H1 (cell line): ENCODE data around the gene ERC1. TPM values are rescaled to one million over a fixed set of nuclear protein-coding genes. Genes with fewer than 3 reads are reported as not detected.

Experiments used
- CTCF ChIA-PET: fragments of 300-600 bp; sonication (Branson Sonifier 250); formaldehyde crosslinking; loops from one replicate; lab custom pipeline; 2021; ENCODE audit not compliant: partially characterized antibody; lab: Charles Lee
- POLR2A ChIA-PET: fragments of 300-600 bp; sonication (Branson Sonifier 250); formaldehyde crosslinking; loops from one replicate; lab custom pipeline; 2021; ENCODE audit warnings: inconsistent platforms; ENCODE audit not compliant: partially characterized antibody; lab: Charles Lee
- DNase-seq, 2 experiments: peaks; one replicate each; pipeline versions ENCODE4 v3.0.0 to v3.0.0-alpha.2; 2010 to 2022; ENCODE audit warnings: low spot score in 2 of 2, low read depth in 1 of 2, mixed read lengths in 1 of 2
- FAIRE-seq: peaks from 2 replicates; lab custom pipeline; 2011; peaks lifted over from hg19 to GRCh38; lab: Jason Lieb, UNC
- H2AFZ ChIP-seq: 2 replicates; pipeline ENCODE4 v1.8.1; 2012; ENCODE audit warnings: low read length, inconsistent platforms
- H2AK5ac ChIP-seq: 2 replicates; pipeline ENCODE4 v1.6.1; 2013; ENCODE audit warnings: low read depth, low read length
- H2BK120ac ChIP-seq: replicated peaks from 2 replicates; pipeline ENCODE3; 2013; ENCODE audit warnings: low read depth, low read length, inconsistent platforms
- H2BK12ac ChIP-seq: 2 replicates; pipeline ENCODE4 v1.6.1; 2013; ENCODE audit warnings: low read depth, low read length
- H2BK15ac ChIP-seq: 2 replicates; pipeline ENCODE4 v1.6.1; 2013; ENCODE audit warnings: low read length
- H2BK20ac ChIP-seq: 2 replicates; pipeline ENCODE4 v1.6.1; 2013; ENCODE audit warnings: low read length
- H2BK5ac ChIP-seq: 2 replicates; pipeline ENCODE4 v1.6.1; 2013; ENCODE audit warnings: low read depth, low read length
- H3K14ac ChIP-seq: 2 replicates; pipeline ENCODE4 v1.6.1; 2013; ENCODE audit warnings: inconsistent platforms; ENCODE audit not compliant: insufficient read length
- H3K18ac ChIP-seq: 2 replicates; pipeline ENCODE4 v1.6.1; 2013; ENCODE audit warnings: low read length; ENCODE audit errors: extremely low read depth
- H3K23ac ChIP-seq: 2 replicates; pipeline ENCODE4 v1.6.1; 2013; ENCODE audit warnings: inconsistent platforms; ENCODE audit not compliant: insufficient read length
- H3K23me2 ChIP-seq: 2 replicates; pipeline ENCODE4 v1.6.1; 2013; ENCODE audit warnings: low read depth, low read length
- H3K27ac ChIP-seq: 2 replicates; pipeline ENCODE4 v1.6.1; 2011; ENCODE audit warnings: low read depth, low read length, inconsistent platforms
- H3K27me3 ChIP-seq, 4 experiments: replicated peaks in 1 of 4; 1 replicate in 1 of 4; 2 replicates in 3 of 4; pipeline versions ENCODE4 v1.6.1 to v1.8.1; 2011 to 2013; ENCODE audit warnings: low read length in 3 of 4, mild to moderate bottlenecking in 3 of 4, inconsistent platforms in 2 of 4, mixed read lengths in 2 of 4, moderate library complexity in 1 of 4; ENCODE audit not compliant: control insufficient read depth in 3 of 4, insufficient read depth in 3 of 4; ENCODE audit errors: extremely low read depth in 1 of 4
- H3K36me3 ChIP-seq, 4 experiments: 2 replicates each; pipeline versions ENCODE4 v1.6.1 to v1.8.1; 2011 to 2013; ENCODE audit warnings: mild to moderate bottlenecking in 4 of 4, low read length in 3 of 4, moderate library complexity in 2 of 4, control low read depth in 1 of 4, inconsistent platforms in 1 of 4; ENCODE audit not compliant: insufficient read depth in 4 of 4, control insufficient read depth in 2 of 4
- H3K4ac ChIP-seq: replicated peaks from 2 replicates; pipeline ENCODE3; 2013; ENCODE audit warnings: low read length, low read depth, mixed read lengths, inconsistent platforms; ENCODE audit not compliant: insufficient read length
- H3K4me1 ChIP-seq, 4 experiments: replicated peaks in 1 of 4; 1 replicate in 1 of 4; 2 replicates in 3 of 4; pipeline versions ENCODE4 v1.6.1 to v1.8.1; 2011 to 2013; ENCODE audit warnings: low read length in 3 of 4, inconsistent platforms in 2 of 4, mixed read lengths in 1 of 4; ENCODE audit not compliant: insufficient read depth in 4 of 4, control insufficient read depth in 3 of 4
- H3K4me2 ChIP-seq, 2 experiments: 2 replicates each; pipeline versions ENCODE4 v1.6.1 to v1.8.1; 2011 to 2013; ENCODE audit warnings: low read depth in 2 of 2, low read length in 2 of 2, control low read depth in 1 of 2, inconsistent platforms in 1 of 2, mild to moderate bottlenecking in 1 of 2; ENCODE audit not compliant: insufficient read depth in 1 of 2
- H3K4me3 ChIP-seq, 4 experiments: fragments of 200-600, 300-600 bp in 1 of 4; sonication (generic), shearing (Covaris generic), sonication (Bioruptor Twin) in 1 of 4; 2 replicates each; pipeline versions ENCODE4 v1.5.1 to v1.8.1; 2011 to 2016; ENCODE audit warnings: low read length in 4 of 4, low read depth in 3 of 4, control low read depth in 2 of 4, inconsistent platforms in 2 of 4, mild to moderate bottlenecking in 2 of 4, mixed read lengths in 1 of 4, moderate library complexity in 1 of 4; ENCODE audit not compliant: insufficient read depth in 2 of 4; ENCODE audit errors: extremely low read depth in 1 of 4
- H3K56ac ChIP-seq: replicated peaks from 2 replicates; pipeline ENCODE3; 2013; ENCODE audit warnings: low read depth, mild to moderate bottlenecking, mixed read lengths, low read length, inconsistent platforms; ENCODE audit not compliant: insufficient read length
- H3K79me1 ChIP-seq: 2 replicates; pipeline ENCODE4 v1.6.1; 2013; ENCODE audit warnings: low read depth, low read length, control low read depth
- H3K79me2 ChIP-seq, 2 experiments: 2 replicates each; pipeline versions ENCODE4 v1.6.1 to v1.8.1; 2012 to 2013; ENCODE audit warnings: low read length in 2 of 2, mild to moderate bottlenecking in 2 of 2, inconsistent platforms in 1 of 2; ENCODE audit not compliant: insufficient read depth in 2 of 2, control insufficient read depth in 1 of 2
- H3K9ac ChIP-seq, 4 experiments: replicated peaks in 1 of 4; 1 replicate in 1 of 4; 2 replicates in 3 of 4; pipeline versions ENCODE4 v1.6.1 to v1.8.1; 2011 to 2013; ENCODE audit warnings: low read depth in 3 of 4, low read length in 3 of 4, control low read depth in 2 of 4, mild to moderate bottlenecking in 2 of 4, moderate library complexity in 2 of 4, inconsistent platforms in 1 of 4; ENCODE audit errors: extremely low read depth in 1 of 4
- H3K9me3 ChIP-seq, 2 experiments: 2 replicates each; pipeline versions ENCODE4 v1.6.1 to v1.8.1; 2012 to 2013; ENCODE audit warnings: mild to moderate bottlenecking in 2 of 2, moderate library complexity in 2 of 2, control low read depth in 1 of 2, inconsistent platforms in 1 of 2, low read depth in 1 of 2, low read length in 1 of 2, mixed read lengths in 1 of 2; ENCODE audit not compliant: insufficient read depth in 2 of 2
- H4K20me1 ChIP-seq, 2 experiments: replicated peaks in 1 of 2; 2 replicates each; pipeline versions ENCODE3 to v1.8.1; 2011 to 2013; ENCODE audit warnings: inconsistent platforms in 2 of 2, low read length in 2 of 2, mild to moderate bottlenecking in 1 of 2; ENCODE audit not compliant: insufficient read depth in 2 of 2, control insufficient read depth in 1 of 2
- H4K5ac ChIP-seq: 2 replicates; pipeline ENCODE4 v1.6.1; 2013; ENCODE audit warnings: low read length, low read depth, mixed read lengths, inconsistent platforms; ENCODE audit not compliant: insufficient read length
- H4K8ac ChIP-seq: 2 replicates; pipeline ENCODE4 v1.8.0; 2013; ENCODE audit warnings: mild to moderate bottlenecking, moderate library complexity, low read length, inconsistent platforms; ENCODE audit not compliant: insufficient read depth; ENCODE audit errors: extremely low read depth
- H4K91ac ChIP-seq: replicated peaks from 2 replicates; pipeline ENCODE3; 2013; ENCODE audit warnings: low read length, mixed read lengths, inconsistent platforms; ENCODE audit not compliant: insufficient read length
- CHD1 ChIP-seq: IDR thresholded peaks from 2 replicates; pipeline ENCODE4 v1.6.1; 2012; ENCODE audit warnings: low read depth, low read length, improper control_type of control experiment
- HDAC6 ChIP-seq: IDR thresholded peaks from one replicate; pipeline ENCODE4 v1.7.1; 2012; ENCODE audit warnings: low read depth, mild to moderate bottlenecking, inconsistent platforms, low read length, moderate library complexity
- SRF ChIP-seq: IDR thresholded peaks from 2 replicates; pipeline ENCODE4 v1.6.1; 2011; ENCODE audit warnings: mild to moderate bottlenecking, low read depth, low read length, moderate library complexity
- SUZ12 ChIP-seq: fragments of 200-600 bp; sonication (generic); IDR thresholded peaks from 2 replicates; pipeline ENCODE4 v1.6.1; 2012; ENCODE audit warnings: mild to moderate bottlenecking, inconsistent platforms, low read length, moderate library complexity, mixed read lengths
- TAF7 ChIP-seq: optimal IDR thresholded peaks from 2 replicates; pipeline ENCODE3; 2011; ENCODE audit warnings: low read depth, mild to moderate bottlenecking, inconsistent platforms, low read length, moderate library complexity, borderline replicate concordance
- TCF12 ChIP-seq: IDR thresholded peaks from 2 replicates; pipeline ENCODE4 v1.6.1; 2011; ENCODE audit warnings: low read depth, mild to moderate bottlenecking, low read length
- WGBS, 2 experiments: shearing (Covaris generic) in 1 of 2; methylation state at CpG; one replicate each; pipeline versions ENCODE4 v1.1.6 to v1.1.7; 2013 to 2015; ENCODE audit warnings: low lambda C conversion rate in 2 of 2, mixed read lengths in 2 of 2, inconsistent platforms in 1 of 2, low coverage in 1 of 2, missing lambda C conversion rate in 1 of 2; ENCODE audit not compliant: insufficient replicate concordance in 2 of 2, insufficient coverage in 1 of 2, insufficient read length in 1 of 2; ENCODE audit errors: extremely low coverage in 1 of 2, missing lambda C conversion rate in 1 of 2; 5-methylcytosine and 5-hydroxymethylcytosine counted together
- polyA plus RNA-seq, 7 experiments: library from polyadenylated mRNA; depleted of rRNA in 3 of 7; stranded (reverse) in 5 of 7; unstranded in 2 of 7; fragments of >200 nt in 5 of 7; fragments of 200-250 nt in 2 of 7; gene quantifications; 1 replicate in 5 of 7; 2 replicates in 1 of 7; 4 replicates in 1 of 7; pipeline versions ENCODE4 v1.2.1 to v1.2.3, GENCODE V29; 2011 to 2013; ENCODE audit warnings: missing spikeins in 2 of 7, mixed read lengths in 2 of 7
- total RNA-seq: library from RNA; stranded (reverse); fragmentation: NEBNext Ultra II Directional; extraction: Animal tissue kit (Norgen Biotek cat#: 25700); gene quantifications from 2 replicates; pipeline ENCODE4 v1.2.1, GENCODE V29; 2021
- TF ChIP-seq, protein P1 (sequence below): IDR thresholded peaks from 2 replicates; pipeline ENCODE4 v1.6.1; 2011; ENCODE audit warnings: low read depth, mild to moderate bottlenecking, low read length; ENCODE audit not compliant: insufficient read depth

Gene ERC1
- total and polyA plus RNA-seq, 2 of the 8 experiments (the other 6 are each of a cell fraction or from before 2014, with no cell fraction given), result 7.8 to 45.7 TPM

DNA sequence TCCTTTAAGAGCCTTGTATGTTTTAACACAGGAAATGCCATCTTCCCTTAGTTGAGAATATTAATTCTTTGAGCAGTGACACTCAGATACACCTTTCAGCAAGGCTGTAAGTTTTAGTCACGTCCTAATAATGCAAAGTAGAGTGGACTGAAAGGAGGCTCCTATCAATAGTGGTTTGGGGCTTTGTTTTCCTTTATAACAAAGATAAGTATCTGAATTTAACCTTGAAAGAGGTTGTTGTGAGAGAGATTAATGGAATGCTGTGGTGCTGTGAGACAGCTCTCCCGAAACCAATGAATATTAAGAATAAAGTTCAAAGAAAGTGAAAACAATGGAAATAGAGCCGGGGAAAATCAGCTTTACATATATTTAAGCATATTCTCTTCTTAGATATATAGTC is 259.6 kb downstream of the ERC1 start:
- no peak for FAIRE-seq
- H2BK15ac ChIP-seq, result no peak overlapping the region
- H3K27me3 ChIP-seq, result no peaks in the 10 kb centered on the region
- no peak overlapping the region for H3K14ac ChIP-seq
- no peak overlapping the region for H3K56ac ChIP-seq
- no peak overlapping the region for H2BK120ac ChIP-seq
- H3K9me3 ChIP-seq, result no peaks in the 10 kb centered on the region
- CTCF ChIA-PET, result interaction anchor here (0.6 to 1.5 kb wide), 4 partner anchors 8 to 127 kb away, joined by 3 read pairs; no protein-coding TSS in a partner anchor
- H3K36me3 ChIP-seq, result no peaks in the 10 kb centered on the region
- H4K20me1 ChIP-seq, result no peaks in the 10 kb centered on the region
- no peak overlapping the region for H2BK5ac ChIP-seq
- no peak overlapping the region for H2AFZ ChIP-seq
- H3K23me2 ChIP-seq, result no peaks in the 10 kb centered on the region
- H3K18ac ChIP-seq, result no peak overlapping the region
- peaks cover 0 to 5% (median 3%) of the 10 kb centered on the region in 4 experiments; a peak in 4 of 7 replicates for H3K4me1 ChIP-seq
- WGBS, 2 experiments, result 49% methylated on average over 3 of the region's 3 CpGs; no CpG with 5 or more reads in 1 of the 2 experiments
- no peak overlapping the region for H4K91ac ChIP-seq
- H3K23ac ChIP-seq, result no peak overlapping the region
- POLR2A ChIA-PET, result interaction anchor here (0.5 kb wide), 1 partner anchor 179 kb away, joined by 3 read pairs; no protein-coding TSS in a partner anchor
- no peaks in the 10 kb centered on the region for H3K79me2 ChIP-seq
- H3K79me1 ChIP-seq, result no peaks in the 10 kb centered on the region
- no peak overlapping the region for H2BK12ac ChIP-seq
- DNase-seq, result no peak
- H4K5ac ChIP-seq, result no peak overlapping the region
- no peak overlapping the region for H2BK20ac ChIP-seq
- no peak for TF ChIP-seq SRF
- TF ChIP-seq, protein P1, sequence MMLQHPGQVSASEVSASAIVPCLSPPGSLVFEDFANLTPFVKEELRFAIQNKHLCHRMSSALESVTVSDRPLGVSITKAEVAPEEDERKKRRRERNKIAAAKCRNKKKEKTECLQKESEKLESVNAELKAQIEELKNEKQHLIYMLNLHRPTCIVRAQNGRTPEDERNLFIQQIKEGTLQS, result no peak
- TF ChIP-seq SUZ12, result no peak
- TF ChIP-seq TAF7, result no peak
- no peak for TF ChIP-seq HDAC6
- no peak for TF ChIP-seq TCF12
- TF ChIP-seq CHD1, result no peak
- no peak overlapping the region for H3K4me2 ChIP-seq
- H3K9ac ChIP-seq, result no peak overlapping the region
- no peak overlapping the region for H3K27ac ChIP-seq
- no peak overlapping the region for H2AK5ac ChIP-seq
- H4K8ac ChIP-seq, result no peak overlapping the region
- no peak overlapping the region for H3K4me3 ChIP-seq
- no peak overlapping the region for H3K4ac ChIP-seq
